WTC11 (cell line): ENCODE measurements around the gene RPS15. TPM values are rescaled to one million over a fixed set of nuclear protein-coding genes. Genes with fewer than 3 reads are reported as not detected.

Source experiments
- ATAC-seq: fragments of 200-7000 bp; cut with Tn5 transposase; 2 replicates; pipeline ENCODE4 v1.10.0; 2021; ENCODE audit warnings: mild to moderate bottlenecking, moderate library complexity
- CTCF ChIA-PET: fragments of 300-600 bp; sonication (Branson Sonifier 250); formaldehyde crosslinking; loops from one replicate; lab custom pipeline; 2021; ENCODE audit warnings: antibody characterized with exemption; lab: Charles Lee
- POLR2A ChIA-PET: fragments of 350-600 bp; sonication (Branson Sonifier 250); formaldehyde crosslinking; loops from one replicate; lab custom pipeline; 2021; ENCODE audit warnings: antibody characterized with exemption; lab: Charles Lee
- DNase-seq: peaks from one replicate; pipeline ENCODE4 v3.0.0; 2021; ENCODE audit warnings: low spot score
- H3K27ac Mint-ChIP-seq: 2 replicates; pipeline ENCODE4 v1.8.0; 2021; ENCODE audit warnings: mixed read lengths
- H3K27me3 Mint-ChIP-seq: 2 replicates; pipeline ENCODE4 v1.8.0; 2021; ENCODE audit warnings: low read depth, mild to moderate bottlenecking, moderate library complexity, mixed read lengths
- H3K36me3 Mint-ChIP-seq: 2 replicates; pipeline ENCODE4 v1.8.0; 2021; ENCODE audit warnings: mixed read lengths
- H3K4me1 Mint-ChIP-seq: 2 replicates; pipeline ENCODE4 v1.8.0; 2022; ENCODE audit warnings: mixed read lengths
- H3K4me3 Mint-ChIP-seq: 2 replicates; pipeline ENCODE4 v1.8.0; 2021; ENCODE audit warnings: mild to moderate bottlenecking, moderate library complexity, mixed read lengths
- H3K9me3 Mint-ChIP-seq: 2 replicates; pipeline ENCODE4 v1.8.0; 2021; ENCODE audit warnings: mixed read lengths
- ATF1 ChIP-seq: sonication (generic); formaldehyde crosslinking; IDR thresholded peaks from 2 replicates; pipeline ENCODE4 v1.8.1; 2023; ENCODE audit warnings: mild to moderate bottlenecking, moderate library complexity, missing genetic modification reagents
- ATF3 ChIP-seq: sonication (generic); formaldehyde crosslinking; conservative IDR thresholded peaks from 2 replicates; pipeline ENCODE4 v1.8.1; 2022; ENCODE audit warnings: mild to moderate bottlenecking, missing genetic modification reagents
- FOXP1 ChIP-seq: sonication (generic); formaldehyde crosslinking; IDR thresholded peaks from 2 replicates; pipeline ENCODE4 v1.8.0; 2022; ENCODE audit warnings: missing genetic modification reagents, mild to moderate bottlenecking, moderate library complexity, borderline replicate concordance
- FOXP4 ChIP-seq: sonication (generic); formaldehyde crosslinking; IDR thresholded peaks from 2 replicates; pipeline ENCODE4 v1.8.0; 2022; ENCODE audit warnings: mild to moderate bottlenecking, missing genetic modification reagents
- GRHL2 ChIP-seq: fragments of 250-450 bp; sonication (Bioruptor Pico); IDR thresholded peaks from 2 replicates; pipeline ENCODE4 v1.8.0; 2022; ENCODE audit warnings: mild to moderate bottlenecking, moderate library complexity; ENCODE audit not compliant: insufficient replicate concordance, severe bottlenecking
- NFATC4 ChIP-seq: fragments of 250-450 bp; sonication (Bioruptor Pico); IDR thresholded peaks from 2 replicates; pipeline ENCODE4 v1.9.0; 2021; ENCODE audit warnings: mild to moderate bottlenecking
- PRRX2 ChIP-seq: fragments of 250-450 bp; sonication (Bioruptor Pico); IDR thresholded peaks from 2 replicates; pipeline ENCODE4 v1.8.0; 2021; ENCODE audit warnings: mild to moderate bottlenecking
- RORB ChIP-seq: fragments of 250-450 bp; sonication (Bioruptor Pico); IDR thresholded peaks from 2 replicates; pipeline ENCODE4 v1.9.0; 2021; ENCODE audit warnings: mild to moderate bottlenecking
- ZNF396 ChIP-seq: fragments of 250-450 bp; sonication (Bioruptor Pico); IDR thresholded peaks from 2 replicates; pipeline ENCODE4 v1.8.0; 2021; ENCODE audit warnings: mild to moderate bottlenecking, moderate library complexity, borderline replicate concordance
- ZNF416 ChIP-seq: fragments of 250-450 bp; sonication (Bioruptor Pico); IDR thresholded peaks from 2 replicates; pipeline ENCODE4 v1.9.0; 2021; ENCODE audit warnings: mild to moderate bottlenecking, inconsistent platforms
- total RNA-seq: library from RNA; stranded (reverse); gene quantifications from 3 replicates; pipeline ENCODE4 v1.2.3, GENCODE V29; 2021
- TF ChIP-seq, protein P1 (sequence below): sonication (generic); formaldehyde crosslinking; IDR thresholded peaks from 2 replicates; pipeline ENCODE4 v1.8.0; 2022; ENCODE audit warnings: mild to moderate bottlenecking, missing genetic modification reagents

The RPS15 gene
- total RNA-seq, 1 experiment from 2014 or later, result 1,932 TPM

DNA sequence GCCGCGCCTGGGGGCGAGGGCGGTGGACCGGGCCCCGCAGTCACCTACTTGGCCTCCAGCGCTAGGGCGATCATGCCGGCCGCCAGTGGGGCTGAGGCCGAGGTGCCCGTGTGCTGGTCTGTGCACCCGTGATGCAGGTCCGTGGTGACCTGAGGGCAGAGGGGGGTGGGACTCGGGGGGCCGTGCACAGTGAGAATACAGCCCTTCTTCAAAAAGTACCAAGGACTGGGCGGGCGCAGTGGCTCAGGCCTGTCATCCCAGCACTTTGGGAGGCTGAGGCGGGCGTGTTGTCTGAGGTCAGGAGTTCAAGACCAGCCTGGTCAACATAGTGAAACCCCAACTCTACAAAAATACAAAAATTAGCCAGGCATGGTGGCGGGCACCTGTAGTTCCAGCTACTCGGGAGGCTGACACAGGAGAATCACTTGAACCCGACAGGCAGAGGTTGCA, 45.8 kb downstream of the RPS15 start:
- no peak overlapping the region for H3K27ac Mint-ChIP-seq
- peaks cover 3% of the 10 kb centered on the region; the same call in 1 of the 2 replicates for H3K4me1 Mint-ChIP-seq
- H3K27me3 Mint-ChIP-seq, result no peaks in the 10 kb centered on the region; the same call in 1 of the 2 replicates
- CTCF ChIA-PET, result no interaction called here
- ATAC-seq (no peak), DNase-seq (no peak)
- TF ChIP-seq, protein P1, sequence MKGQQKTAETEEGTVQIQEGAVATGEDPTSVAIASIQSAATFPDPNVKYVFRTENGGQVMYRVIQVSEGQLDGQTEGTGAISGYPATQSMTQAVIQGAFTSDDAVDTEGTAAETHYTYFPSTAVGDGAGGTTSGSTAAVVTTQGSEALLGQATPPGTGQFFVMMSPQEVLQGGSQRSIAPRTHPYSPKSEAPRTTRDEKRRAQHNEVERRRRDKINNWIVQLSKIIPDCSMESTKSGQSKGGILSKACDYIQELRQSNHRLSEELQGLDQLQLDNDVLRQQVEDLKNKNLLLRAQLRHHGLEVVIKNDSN (CRISPR knock-in tag), result no peak
- TF ChIP-seq ZNF416 (no peak), FOXP1 (CRISPR knock-in tag) (no peak), PRRX2 (no peak), GRHL2 (CRISPR knock-in tag) (no peak)
- H3K36me3 Mint-ChIP-seq, result no peaks in the 10 kb centered on the region; the same call in 1 of the 2 replicates
- POLR2A ChIA-PET, result no interaction called here
- H3K9me3 Mint-ChIP-seq, result no peaks in the 10 kb centered on the region
- H3K4me3 Mint-ChIP-seq, result no peak overlapping the region

DNA sequence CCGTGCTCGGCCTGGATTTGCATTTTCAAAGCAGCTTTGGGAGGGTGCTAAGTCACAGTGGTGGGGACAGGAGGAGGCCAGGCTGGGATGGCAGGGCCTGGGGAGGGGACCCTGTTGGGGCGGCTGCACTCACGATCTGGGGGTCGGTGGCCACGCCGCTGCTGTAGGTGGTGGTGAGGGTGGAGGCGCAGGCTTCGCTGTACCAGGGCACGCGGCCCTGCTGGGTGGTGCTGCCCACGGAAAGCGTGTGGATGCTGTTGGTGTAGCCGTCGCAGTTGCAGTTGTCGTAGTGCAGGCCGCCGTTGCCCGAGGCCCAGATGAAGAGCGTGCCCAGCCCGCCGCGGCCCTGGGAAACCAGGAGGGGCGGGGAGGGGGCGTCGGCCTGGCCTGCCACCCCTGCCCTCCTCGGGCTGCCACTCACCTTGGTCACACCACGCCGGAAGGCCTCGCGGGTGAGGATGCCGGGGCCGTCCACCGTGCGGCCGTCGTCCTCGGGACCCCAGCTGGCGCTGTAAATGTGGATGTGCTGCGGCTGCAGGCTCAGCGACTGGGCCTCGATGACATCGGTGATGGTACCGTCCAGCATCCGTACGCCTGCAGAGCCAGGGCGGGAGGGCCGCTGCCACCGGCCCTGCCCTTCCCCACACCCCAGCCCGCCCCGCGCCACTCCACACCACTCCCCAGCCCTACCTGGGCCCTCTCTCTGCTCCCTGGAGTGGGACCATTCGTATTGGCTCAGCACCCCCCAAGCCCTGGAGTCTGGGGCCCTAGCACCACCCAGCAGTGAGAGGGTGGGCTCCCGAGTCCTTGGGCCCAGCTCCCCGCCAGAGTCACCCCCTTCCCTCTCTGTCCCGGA, 48.8 kb downstream of the RPS15 start:
- ATAC-seq (no peak), DNase-seq (no peak)
- H3K4me1 Mint-ChIP-seq, result peaks cover 4% of the 10 kb centered on the region
- TF ChIP-seq ZNF396, result no peak
- H3K27ac Mint-ChIP-seq, result no peak overlapping the region
- H3K36me3 Mint-ChIP-seq, result no peaks in the 10 kb centered on the region
- peaks cover 6% of the 10 kb centered on the region for H3K27me3 Mint-ChIP-seq
- CTCF ChIA-PET, result no interaction called here
- H3K9me3 Mint-ChIP-seq, result no peaks in the 10 kb centered on the region
- no peak overlapping the region for H3K4me3 Mint-ChIP-seq
- POLR2A ChIA-PET, result no interaction called here

DNA sequence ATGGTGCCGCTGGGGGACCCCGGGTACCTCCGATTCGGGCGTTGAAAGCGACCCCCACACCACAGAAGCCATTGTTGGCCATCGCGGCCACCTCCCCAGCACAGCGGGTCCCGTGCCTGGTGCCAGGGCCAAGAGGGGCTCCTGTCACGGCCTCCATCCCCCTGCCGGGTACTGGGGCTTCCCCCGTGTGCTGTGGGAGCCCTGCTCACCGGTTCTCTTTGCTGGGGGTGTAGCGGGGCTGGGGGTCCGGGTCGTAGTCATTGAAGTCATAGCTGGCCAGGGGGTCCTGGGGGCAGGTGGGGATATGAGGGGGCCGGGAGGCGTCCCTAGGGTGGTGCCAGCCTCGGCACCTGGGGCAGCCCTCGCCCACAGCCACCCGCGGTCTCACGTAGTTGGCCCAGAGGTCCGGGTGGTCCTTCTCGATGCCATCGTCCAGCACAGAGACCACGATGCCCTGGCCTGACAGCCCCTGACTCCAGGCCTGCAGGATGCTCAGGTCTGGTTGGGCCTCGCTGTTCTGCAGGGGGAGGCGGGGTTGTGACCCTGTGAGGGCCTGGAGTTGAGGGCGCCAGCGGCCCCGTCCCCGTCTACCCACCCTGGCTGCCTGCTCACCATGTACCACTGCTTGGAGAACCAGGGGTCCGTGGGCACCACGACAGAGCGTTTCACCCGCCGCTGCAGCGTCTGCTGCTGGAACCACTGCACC, 49.5 kb downstream of the RPS15 start:
- POLR2A ChIA-PET, result no interaction called here
- DNase-seq (no peak), ATAC-seq (no peak)
- peaks cover 14% of the 10 kb centered on the region for H3K27me3 Mint-ChIP-seq
- no peak for TF ChIP-seq RORB (CRISPR knock-in tag)
- TF ChIP-seq, protein P1 (CRISPR knock-in tag), result no peak
- TF ChIP-seq FOXP4, result no peak
- no peak for TF ChIP-seq ATF3 (CRISPR knock-in tag)
- no peak for TF ChIP-seq NFATC4 (CRISPR knock-in tag)
- TF ChIP-seq, all 79 proteins: peak for 0
- CTCF ChIA-PET, result no interaction called here
- no peak overlapping the region for H3K4me3 Mint-ChIP-seq
- H3K9me3 Mint-ChIP-seq, result no peaks in the 10 kb centered on the region
- peaks cover 6% of the 10 kb centered on the region for H3K4me1 Mint-ChIP-seq
- no peak overlapping the region for H3K27ac Mint-ChIP-seq
- no peaks in the 10 kb centered on the region for H3K36me3 Mint-ChIP-seq

- no peaks in the 10 kb centered on the region for H3K36me3 Mint-ChIP-seq
- ChIA-PET CTCF (no interaction called here), POLR2A (no interaction called here)
- DNase-seq (no peak), ATAC-seq (no peak)
- H3K4me3 Mint-ChIP-seq, result no peak overlapping the region
- H3K27me3 Mint-ChIP-seq, result peaks cover 18% of the 10 kb centered on the region
- no peak overlapping the region for H3K27ac Mint-ChIP-seq
- no peaks in the 10 kb centered on the region for H3K9me3 Mint-ChIP-seq
- peaks cover 6% of the 10 kb centered on the region for H3K4me1 Mint-ChIP-seq
- no peak for TF ChIP-seq ATF1 (CRISPR knock-in tag)
Measured at GRCh38 chr19:1488282-1488601, 50.0 kb downstream of the RPS15 start.
